ACHN (cell line): ENCODE results near the gene ACSM2B.
"Not testable (repeated sequence)": the region's sequence is repeated elsewhere in the genome, so short reads cannot be mapped to it uniquely, and the experiment has no call there.

Source experiments
- DNase-seq: peaks from one replicate; pipeline ENCODE4 v3.0.0-alpha.2; 2015
- in situ Hi-C: cut with HindIII; loops from 2 replicates; pipeline ENCODE4 v1.10.0; 2017; ENCODE audit warnings: low sequenced_read_pairs, low pct_ligation_motif_present, low pct_unique_long_range_greater_than_20kb

Gene ACSM2B

DNA sequence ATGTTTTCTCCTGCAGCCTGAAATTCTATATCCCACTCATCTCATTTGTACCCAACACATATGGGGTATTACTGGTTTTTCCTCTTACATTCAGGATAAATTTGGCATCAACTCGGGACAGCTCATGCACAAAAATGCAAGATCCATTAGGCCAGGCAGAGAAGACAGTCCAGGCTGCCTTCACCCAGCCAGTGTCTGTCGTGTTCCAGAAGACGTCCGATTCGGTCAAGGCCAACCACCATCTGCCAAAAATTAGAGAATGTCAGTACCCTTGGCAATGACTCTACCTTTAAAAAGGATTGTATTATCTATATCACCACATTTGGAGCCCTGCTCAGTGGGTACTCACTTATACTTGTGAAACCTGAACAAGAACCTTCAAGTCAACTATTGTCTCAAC, 23.3 kb upstream of the ACSM2B start:
- in situ Hi-C loops, DNase-seq: not testable (repeated sequence)

- in situ Hi-C loops = no loop called here
- peak; percentile 17 for DNase-seq
Measured at GRCh38 chr16:20598832-20599469, 22.8 kb upstream of the ACSM2B start.

- DNase-seq, in situ Hi-C loops: not testable (repeated sequence)
Measured at GRCh38 chr16:20595694-20596093, 19.5 kb upstream of the ACSM2B start.

DNA sequence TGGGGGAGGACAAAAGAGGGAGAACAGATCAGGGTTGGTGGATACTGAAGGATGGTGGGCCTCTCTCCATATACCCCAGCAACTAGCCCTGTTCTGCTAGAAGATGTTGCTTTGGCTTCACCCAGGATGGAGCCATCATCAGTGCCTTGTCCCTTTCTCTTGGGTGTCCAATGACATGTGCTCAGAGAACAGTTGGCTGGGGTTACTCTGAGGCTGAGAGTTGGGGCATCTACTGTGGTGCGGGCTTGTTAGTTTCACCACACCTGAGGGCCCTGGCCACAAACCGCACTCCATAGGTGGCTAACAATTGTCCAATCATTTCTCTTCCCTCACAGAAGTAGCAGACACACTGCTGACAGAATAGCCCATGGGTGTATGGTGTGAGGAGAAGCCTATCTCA, 18.9 kb upstream of the ACSM2B start:
- DNase-seq, in situ Hi-C loops: not testable (repeated sequence)

- DNase-seq, in situ Hi-C loops: not testable (repeated sequence)
Measured at GRCh38 chr16:20592780-20593179, 16.6 kb upstream of the ACSM2B start.

DNA sequence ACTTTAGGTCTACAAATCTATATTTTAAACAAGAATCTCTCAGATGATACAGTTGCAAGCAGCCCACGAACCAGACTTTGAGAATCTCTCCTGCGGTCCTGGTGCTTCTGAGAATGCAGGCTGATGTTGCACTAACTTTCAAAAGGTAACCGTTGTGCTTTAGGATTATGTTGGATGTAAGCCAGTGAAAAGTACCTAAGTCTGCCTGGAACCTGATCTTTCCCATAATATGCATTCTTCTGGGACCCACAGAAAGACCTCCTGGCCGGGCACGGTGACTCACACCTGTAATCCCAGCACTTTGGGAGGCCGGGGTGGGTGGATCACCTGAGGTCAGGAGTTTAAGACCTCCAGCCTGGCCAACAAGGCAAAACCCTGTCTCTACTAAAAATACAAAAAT, 13.3 kb upstream of the ACSM2B start:
- DNase-seq = not testable (repeated sequence)

GRCh38 chr16:20587645-20588074, 11.5 kb upstream of the ACSM2B start:
- in situ Hi-C loops, DNase-seq: not testable (repeated sequence)

More for the DNA sequence above, 13.3 kb upstream of the ACSM2B start:
- in situ Hi-C loops = not testable (repeated sequence)

- in situ Hi-C loops, DNase-seq: not testable (repeated sequence)
Measured at GRCh38 chr16:20586716-20587115, 10.5 kb upstream of the ACSM2B start.

GRCh38 chr16:20586112-20586511, 9.9 kb upstream of the ACSM2B start:
- DNase-seq, in situ Hi-C loops: not testable (repeated sequence)

GRCh38 chr16:20580487-20581259, 4.5 kb upstream of the ACSM2B start:
- DNase-seq, in situ Hi-C loops: not testable (repeated sequence)

- in situ Hi-C loops, DNase-seq: not testable (repeated sequence)
Measured at GRCh38 chr16:20578091-20578490, 1.9 kb upstream of the ACSM2B start.

GRCh38 chr16:20569117-20569651, 7.0 kb downstream of the ACSM2B start:
- in situ Hi-C loops, DNase-seq: not testable (repeated sequence)

DNA sequence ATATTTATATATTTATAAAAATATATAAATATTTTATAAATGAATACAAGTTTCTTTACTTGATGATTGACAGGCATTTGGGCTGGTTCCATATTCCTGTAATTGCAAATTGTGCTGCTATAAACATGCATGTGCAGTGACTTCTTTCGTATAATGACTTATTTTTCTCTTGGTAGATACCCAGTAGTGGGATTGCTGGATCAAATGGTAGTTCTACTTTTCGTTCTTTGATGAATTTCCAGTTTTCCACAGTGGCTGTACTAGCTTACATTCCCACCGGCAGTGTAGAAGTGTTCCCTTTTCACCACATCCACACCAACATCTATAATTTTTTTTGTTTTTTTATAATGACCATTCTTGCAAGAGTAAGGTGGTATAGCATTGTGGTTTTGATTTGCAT, 7.8 kb downstream of the ACSM2B start:
- DNase-seq = no peak
- in situ Hi-C loops = no loop called here

DNA sequence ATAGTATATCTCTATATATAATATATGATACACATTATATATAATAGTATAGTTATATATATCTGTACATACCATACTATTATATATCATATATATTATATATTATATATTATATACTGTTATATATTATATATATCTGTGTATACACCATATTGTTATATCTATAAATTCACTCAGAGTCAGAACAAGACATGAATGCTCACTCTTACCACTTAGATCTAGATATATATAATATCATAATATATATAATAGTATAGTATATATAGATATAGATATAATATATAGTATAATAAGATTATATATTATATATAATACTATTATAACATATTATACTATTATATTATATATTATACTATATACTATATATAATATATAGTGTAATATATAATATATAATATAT, 9.3 kb downstream of the ACSM2B start:
- no peak for DNase-seq
- in situ Hi-C loops = no loop called here

GRCh38 chr16:20565334-20565733, 10.8 kb downstream of the ACSM2B start:
- DNase-seq, in situ Hi-C loops: not testable (repeated sequence)

DNA sequence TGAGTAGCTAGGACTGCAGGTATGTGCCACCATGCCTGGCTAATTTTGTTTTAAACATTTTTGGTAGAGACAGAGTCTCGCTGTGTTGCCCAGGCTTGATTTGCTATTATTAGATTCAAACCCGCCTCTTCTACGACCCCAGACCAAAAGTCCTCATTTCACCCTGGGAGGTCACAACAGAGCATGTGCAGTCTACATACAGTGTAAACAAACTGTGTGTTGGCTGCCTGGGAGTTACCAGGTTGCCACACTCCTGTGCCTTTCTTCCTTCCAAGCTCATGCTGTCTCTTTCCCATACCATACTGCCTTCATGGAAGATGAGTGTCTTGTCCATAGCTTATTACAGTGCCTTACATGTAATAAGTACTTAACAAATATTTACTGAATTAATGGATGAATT, 11.9 kb downstream of the ACSM2B start:
- in situ Hi-C loops, DNase-seq: not testable (repeated sequence)

DNA sequence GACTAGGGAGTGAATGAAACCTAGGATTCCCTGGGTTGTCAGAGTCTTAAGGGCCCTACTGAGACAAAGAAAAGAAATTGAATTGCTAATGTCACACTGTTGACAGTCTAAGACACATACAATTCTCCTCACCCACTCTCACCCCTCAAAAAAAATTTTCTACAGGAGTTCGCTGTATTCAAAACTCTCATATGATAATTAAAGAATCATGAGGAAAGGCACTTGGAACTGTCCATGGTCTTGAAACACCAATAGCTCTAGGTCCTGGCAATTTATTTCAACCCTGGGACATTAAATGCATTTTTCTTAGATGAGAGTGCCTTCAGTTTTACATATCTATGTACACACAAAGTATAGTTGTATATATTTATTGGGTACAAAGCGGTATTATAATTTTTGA, 20.5 kb downstream of the ACSM2B start:
- DNase-seq, in situ Hi-C loops: not testable (repeated sequence)

DNA sequence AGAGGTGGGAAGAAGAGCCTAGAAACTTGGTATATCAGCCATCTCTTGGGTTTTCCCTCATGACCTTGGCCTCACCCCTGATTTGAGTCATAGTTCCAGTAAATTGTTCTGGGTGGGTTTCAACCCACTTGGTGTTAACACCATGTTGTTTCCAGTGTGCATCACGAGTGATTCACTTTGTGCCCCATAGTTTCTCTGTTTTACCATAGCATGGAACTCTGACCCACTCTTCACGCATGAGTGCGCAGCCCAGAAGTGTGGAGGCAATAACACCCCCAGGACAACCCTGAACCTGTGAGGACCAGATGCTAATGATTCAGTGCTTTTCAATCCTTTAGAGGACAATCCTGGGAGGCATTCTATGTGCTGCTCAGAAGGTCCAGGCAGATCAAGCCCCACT, 21.5 kb downstream of the ACSM2B start:
- in situ Hi-C loops, DNase-seq: not testable (repeated sequence)

GRCh38 chr16:20553493-20553892, 22.7 kb downstream of the ACSM2B start:
- in situ Hi-C loops = not testable (repeated sequence)
- peak; percentile 15 for DNase-seq
